SU-DHL-6 (cell line): ENCODE results near the gene DLX5.

Experiments used
- EZH2phosphoT487 ChIP-seq: fragments of 200-600 bp; sonication (generic), shearing (Covaris generic); conservative IDR thresholded peaks from 2 replicates; pipeline ENCODE4 v1.6.1; 2018; ENCODE audit warnings: mild to moderate bottlenecking, antibody characterized with exemption, low read length, moderate library complexity, mixed read lengths
- TF ChIP-seq, protein P1 (sequence below): fragments of 200-600 bp; sonication (generic); IDR thresholded peaks from one replicate; pipeline ENCODE4 v1.5.1; 2017; ENCODE audit warnings: antibody characterized with exemption, mild to moderate bottlenecking, low read length, moderate library complexity; ENCODE audit not compliant: insufficient read depth, poor library complexity, severe bottlenecking

GRCh38 chr7:97020601-97020995 lies 4.0 kb downstream of the DLX5 start:
- TF ChIP-seq, protein P1, sequence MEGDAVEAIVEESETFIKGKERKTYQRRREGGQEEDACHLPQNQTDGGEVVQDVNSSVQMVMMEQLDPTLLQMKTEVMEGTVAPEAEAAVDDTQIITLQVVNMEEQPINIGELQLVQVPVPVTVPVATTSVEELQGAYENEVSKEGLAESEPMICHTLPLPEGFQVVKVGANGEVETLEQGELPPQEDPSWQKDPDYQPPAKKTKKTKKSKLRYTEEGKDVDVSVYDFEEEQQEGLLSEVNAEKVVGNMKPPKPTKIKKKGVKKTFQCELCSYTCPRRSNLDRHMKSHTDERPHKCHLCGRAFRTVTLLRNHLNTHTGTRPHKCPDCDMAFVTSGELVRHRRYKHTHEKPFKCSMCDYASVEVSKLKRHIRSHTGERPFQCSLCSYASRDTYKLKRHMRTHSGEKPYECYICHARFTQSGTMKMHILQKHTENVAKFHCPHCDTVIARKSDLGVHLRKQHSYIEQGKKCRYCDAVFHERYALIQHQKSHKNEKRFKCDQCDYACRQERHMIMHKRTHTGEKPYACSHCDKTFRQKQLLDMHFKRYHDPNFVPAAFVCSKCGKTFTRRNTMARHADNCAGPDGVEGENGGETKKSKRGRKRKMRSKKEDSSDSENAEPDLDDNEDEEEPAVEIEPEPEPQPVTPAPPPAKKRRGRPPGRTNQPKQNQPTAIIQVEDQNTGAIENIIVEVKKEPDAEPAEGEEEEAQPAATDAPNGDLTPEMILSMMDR, result no peak
- TF ChIP-seq EZH2phosphoT487, result no peak
